ENCODE measurements around the gene GAS2L2. TPM values are rescaled to one million over a fixed set of nuclear protein-coding genes. Genes with fewer than 3 reads are reported as not detected.

The GAS2L2 gene
- total and polyA plus RNA-seq, 2 donors, result 0.09 TPM; not detected in 1

GRCh38 chr17:35725802-35726126, 27.3 kb downstream of the GAS2L2 start:
- Histone ChIP-seq H3K36me3 (ENCODE audit: insufficient read depth) (peaks cover 3% of the 10 kb centered on the region), H3K27ac (ENCODE audit: low read depth) (no peak overlapping the region), H3K4me1 (ENCODE audit: insufficient read depth) (no peaks in the 10 kb centered on the region), H3K4me3 (ENCODE audit: low read depth, low read length) (no peak overlapping the region)
- 60% methylated on average over 2 of the region's 2 CpGs for WGBS
- no peak for DNase-seq (ENCODE audit: extremely low spot score)

- H3K36me3 ChIP-seq (ENCODE audit: insufficient read depth), result peaks cover 3% of the 10 kb centered on the region
- no peak overlapping the region for H3K27ac ChIP-seq (ENCODE audit: low read depth)
- H3K4me1 ChIP-seq (ENCODE audit: insufficient read depth), result no peaks in the 10 kb centered on the region
- no peak overlapping the region for H3K4me3 ChIP-seq (ENCODE audit: low read depth, low read length)
- WGBS, result 89% methylated on average over 4 of the region's 4 CpGs
- DNase-seq (ENCODE audit: extremely low spot score), result no peak
These were observed 28.0 kb downstream of the GAS2L2 start for GRCh38 chr17:35725058-35725457.

DNA sequence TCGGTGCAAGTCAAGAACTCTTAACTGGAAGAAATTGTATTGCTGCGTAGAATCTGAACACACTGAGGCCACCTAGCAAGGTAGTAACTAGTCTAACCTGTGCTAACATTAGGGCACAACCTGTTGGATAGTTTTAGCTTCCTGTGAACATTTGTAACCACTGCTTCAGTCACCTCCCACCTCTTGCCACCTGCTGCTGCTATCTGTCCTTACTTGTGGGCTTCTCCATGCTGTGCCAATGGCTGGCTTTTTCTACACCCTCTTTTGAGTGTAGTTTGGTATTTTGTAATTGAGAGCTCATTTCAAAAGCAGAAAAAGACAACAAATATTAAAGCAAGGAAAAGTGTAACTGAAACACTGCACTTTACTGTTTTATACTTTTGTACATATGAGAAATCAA, 29.3 kb downstream of the GAS2L2 start:
- H3K4me3 ChIP-seq (ENCODE audit: low read depth, low read length), result no peak overlapping the region
- H3K4me1 ChIP-seq (ENCODE audit: insufficient read depth), result no peaks in the 10 kb centered on the region
- H3K36me3 ChIP-seq (ENCODE audit: insufficient read depth), result peaks cover 3% of the 10 kb centered on the region
- H3K27ac ChIP-seq (ENCODE audit: low read depth), result no peak overlapping the region
- WGBS, result 98% methylated on average over 2 of the region's 2 CpGs
- no peak for DNase-seq (ENCODE audit: extremely low spot score)

- H3K36me3 ChIP-seq (ENCODE audit: insufficient read depth), result peaks cover 2% of the 10 kb centered on the region
- DNase-seq (ENCODE audit: extremely low spot score), result no peak
- no peaks in the 10 kb centered on the region for H3K4me1 ChIP-seq (ENCODE audit: insufficient read depth)
- WGBS, result 48% methylated on average over 2 of the region's 2 CpGs
- H3K4me3 ChIP-seq (ENCODE audit: low read depth, low read length), result no peak overlapping the region
- no peak overlapping the region for H3K27ac ChIP-seq (ENCODE audit: low read depth)
These were observed 35.6 kb downstream of the GAS2L2 start for GRCh38 chr17:35717475-35717874.

- DNase-seq (ENCODE audit: extremely low spot score), result no peak
- 61% methylated on average over 4 of the region's 4 CpGs for WGBS
- Histone ChIP-seq H3K4me3 (ENCODE audit: low read depth, low read length) (no peak overlapping the region), H3K36me3 (ENCODE audit: insufficient read depth) (peaks cover 2% of the 10 kb centered on the region), H3K4me1 (ENCODE audit: insufficient read depth) (no peaks in the 10 kb centered on the region), H3K27ac (ENCODE audit: low read depth) (no peak overlapping the region)
These were observed 36.1 kb downstream of the GAS2L2 start for GRCh38 chr17:35716897-35717465.

DNA sequence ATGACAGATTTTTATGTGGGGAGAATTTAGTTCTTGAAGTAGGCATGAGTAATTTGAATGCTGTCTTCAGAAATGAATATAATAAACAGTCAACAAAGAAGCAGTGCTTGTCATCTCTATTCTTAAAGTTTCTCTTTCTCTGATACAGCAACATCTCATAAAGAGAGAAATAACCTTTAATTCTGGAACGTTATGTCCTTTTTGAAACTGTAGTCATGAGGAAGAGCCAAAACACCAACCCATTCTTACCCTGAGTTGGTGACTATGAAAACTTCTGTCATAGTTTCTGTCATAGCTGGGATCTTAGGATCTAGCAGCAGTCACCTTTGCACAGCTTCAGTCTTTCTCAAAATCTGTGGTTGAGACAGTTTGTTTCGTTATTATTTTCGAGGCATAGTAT, 36.9 kb downstream of the GAS2L2 start:
- no peak overlapping the region for H3K27ac ChIP-seq (ENCODE audit: low read depth)
- no peaks in the 10 kb centered on the region for H3K4me1 ChIP-seq (ENCODE audit: insufficient read depth)

GRCh38 chr17:35715416-35715815, 37.6 kb downstream of the GAS2L2 start:
- Histone ChIP-seq H3K4me1 (ENCODE audit: insufficient read depth) (no peaks in the 10 kb centered on the region), H3K36me3 (ENCODE audit: insufficient read depth) (peaks cover 2% of the 10 kb centered on the region), H3K27ac (ENCODE audit: low read depth) (no peak overlapping the region), H3K4me3 (ENCODE audit: low read depth, low read length) (no peak overlapping the region)
- DNase-seq (ENCODE audit: extremely low spot score), result no peak

More for the DNA sequence above, 36.9 kb downstream of the GAS2L2 start:
- DNase-seq (ENCODE audit: extremely low spot score), result no peak
- no peak overlapping the region for H3K4me3 ChIP-seq (ENCODE audit: low read depth, low read length)
- WGBS, result 84% methylated on average over 3 of the region's 3 CpGs
- peaks cover 2% of the 10 kb centered on the region for H3K36me3 ChIP-seq (ENCODE audit: insufficient read depth)

DNA sequence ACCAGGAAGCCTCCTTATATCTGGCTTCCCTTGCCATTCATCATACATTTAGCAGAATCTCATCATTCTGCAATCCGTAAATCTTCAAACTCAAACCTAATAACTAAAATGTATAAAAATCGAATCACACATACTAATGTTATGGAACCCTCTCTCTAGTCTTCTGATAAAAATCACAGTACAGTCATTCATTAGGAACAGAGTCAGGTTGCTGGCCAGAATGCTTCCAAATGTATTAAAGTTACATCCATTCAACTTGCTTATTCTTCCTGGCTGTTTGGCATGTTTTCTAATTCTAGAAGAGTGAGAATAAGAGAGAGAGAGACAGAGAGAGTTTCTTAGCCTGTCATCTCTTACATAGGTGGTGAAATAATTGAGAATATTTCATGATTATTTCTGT, 38.1 kb downstream of the GAS2L2 start:
- DNase-seq (ENCODE audit: extremely low spot score), result no peak
- WGBS, result 72% methylated on average over 2 of the region's 2 CpGs
- no peaks in the 10 kb centered on the region for H3K4me1 ChIP-seq (ENCODE audit: insufficient read depth)
- no peak overlapping the region for H3K4me3 ChIP-seq (ENCODE audit: low read depth, low read length)
- H3K36me3 ChIP-seq (ENCODE audit: insufficient read depth), result peaks cover 4% of the 10 kb centered on the region
- H3K27ac ChIP-seq (ENCODE audit: low read depth), result no peak overlapping the region

GRCh38 chr17:35713069-35713728, 39.8 kb downstream of the GAS2L2 start:
- no peak overlapping the region for H3K4me3 ChIP-seq (ENCODE audit: low read depth, low read length)
- no peak for DNase-seq (ENCODE audit: extremely low spot score)
- H3K27ac ChIP-seq (ENCODE audit: low read depth), result no peak overlapping the region
- peaks cover 5% of the 10 kb centered on the region for H3K36me3 ChIP-seq (ENCODE audit: insufficient read depth)
- 35% methylated on average over 7 of the region's 7 CpGs for WGBS
- no peaks in the 10 kb centered on the region for H3K4me1 ChIP-seq (ENCODE audit: insufficient read depth)

DNA sequence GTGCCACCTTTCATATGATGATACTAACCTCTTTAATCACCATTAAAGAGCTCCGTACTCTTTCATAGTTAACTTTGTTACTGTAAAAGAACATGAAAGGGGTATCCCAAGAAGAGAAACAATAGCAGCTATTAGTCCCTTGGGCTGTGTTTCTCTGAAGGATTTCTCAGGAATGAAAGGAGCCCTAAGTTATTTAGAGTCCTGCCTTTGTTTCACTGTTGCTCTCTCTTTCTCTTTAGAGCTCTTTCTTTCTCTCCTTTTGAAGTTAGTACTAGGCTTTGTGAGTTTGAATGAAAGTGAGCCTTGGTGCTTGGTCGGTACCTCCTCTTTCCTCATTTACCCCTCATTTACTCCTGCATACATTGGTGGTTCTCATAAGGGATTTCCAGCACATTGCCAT, 42.1 kb downstream of the GAS2L2 start:
- WGBS, result 93% methylated on average over 2 of the region's 2 CpGs
- no peak overlapping the region for H3K27ac ChIP-seq (ENCODE audit: low read depth)
- H3K36me3 ChIP-seq (ENCODE audit: insufficient read depth), result peaks cover 5% of the 10 kb centered on the region

DNA sequence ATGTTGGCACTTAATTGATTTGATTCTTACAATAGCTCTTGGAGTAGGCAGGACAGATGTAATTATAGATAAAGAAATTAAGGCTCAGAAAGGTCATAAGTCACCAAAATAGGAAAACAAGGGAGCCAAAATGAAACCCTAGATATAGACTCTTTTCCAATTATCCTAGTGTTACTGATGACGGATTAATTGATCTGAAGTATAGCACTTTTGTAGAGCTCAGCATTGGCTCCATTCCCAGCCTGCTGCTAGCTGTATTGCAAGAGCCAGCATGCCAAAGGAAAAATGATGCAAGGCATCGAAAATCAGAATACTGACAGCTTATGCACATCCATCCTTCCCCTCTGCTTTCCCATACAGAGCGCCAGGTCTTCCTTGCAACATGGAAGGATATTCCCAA, 43.2 kb downstream of the GAS2L2 start:
- H3K27ac ChIP-seq (ENCODE audit: low read depth), result no peak overlapping the region
- H3K36me3 ChIP-seq (ENCODE audit: insufficient read depth), result peaks cover 5% of the 10 kb centered on the region
- DNase-seq (ENCODE audit: extremely low spot score), result no peak
- 87% methylated on average over 3 of the region's 3 CpGs for WGBS
- no peak overlapping the region for H3K4me3 ChIP-seq (ENCODE audit: low read depth, low read length)
- no peaks in the 10 kb centered on the region for H3K4me1 ChIP-seq (ENCODE audit: insufficient read depth)

More for the DNA sequence above, 42.1 kb downstream of the GAS2L2 start:
- no peak overlapping the region for H3K4me3 ChIP-seq (ENCODE audit: low read depth, low read length)
- no peak for DNase-seq (ENCODE audit: extremely low spot score)
- H3K4me1 ChIP-seq (ENCODE audit: insufficient read depth), result no peaks in the 10 kb centered on the region

GRCh38 chr17:35708951-35709350, 44.1 kb downstream of the GAS2L2 start:
- peaks cover 5% of the 10 kb centered on the region for H3K36me3 ChIP-seq (ENCODE audit: insufficient read depth)
- no peaks in the 10 kb centered on the region for H3K4me1 ChIP-seq (ENCODE audit: insufficient read depth)
- no peak overlapping the region for H3K27ac ChIP-seq (ENCODE audit: low read depth)
- H3K4me3 ChIP-seq (ENCODE audit: low read depth, low read length), result no peak overlapping the region
- WGBS, result 81% methylated on average over 3 of the region's 3 CpGs
- DNase-seq (ENCODE audit: extremely low spot score), result no peak

GRCh38 chr17:35708149-35708548, 44.9 kb downstream of the GAS2L2 start:
- H3K4me1 ChIP-seq (ENCODE audit: insufficient read depth), result no peaks in the 10 kb centered on the region
- WGBS, result 71% methylated on average over 3 of the region's 3 CpGs

DNA sequence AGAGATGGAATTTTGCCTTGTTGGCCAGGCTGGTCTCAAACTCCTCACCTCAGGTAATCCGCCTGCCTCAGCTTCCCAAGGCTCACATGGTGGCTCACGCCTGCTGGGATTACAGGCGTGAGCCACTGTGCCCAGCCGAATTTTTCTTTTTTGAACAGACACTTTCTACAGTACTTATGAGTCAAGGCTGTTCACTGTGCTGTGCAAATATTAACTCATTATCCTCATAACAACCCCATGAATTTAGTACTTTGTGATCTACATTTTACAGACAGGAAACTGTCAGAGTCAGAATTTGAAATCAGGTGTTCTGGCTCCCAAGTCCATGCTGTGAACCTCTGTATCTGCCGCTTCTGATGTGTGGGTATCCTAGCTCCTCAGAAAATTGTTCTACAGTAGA, 47.3 kb downstream of the GAS2L2 start:
- Histone ChIP-seq H3K27ac (ENCODE audit: low read depth) (no peak overlapping the region), H3K4me3 (ENCODE audit: low read depth, low read length) (no peak overlapping the region), H3K4me1 (ENCODE audit: insufficient read depth) (no peaks in the 10 kb centered on the region), H3K36me3 (ENCODE audit: insufficient read depth) (peaks cover 5% of the 10 kb centered on the region)
- no peak for DNase-seq (ENCODE audit: extremely low spot score)
- 74% methylated on average over 5 of the region's 5 CpGs for WGBS

More at GRCh38 chr17:35708149-35708548, 44.9 kb downstream of the GAS2L2 start:
- Histone ChIP-seq H3K27ac (ENCODE audit: low read depth) (no peak overlapping the region), H3K4me3 (ENCODE audit: low read depth, low read length) (no peak overlapping the region), H3K36me3 (ENCODE audit: insufficient read depth) (peaks cover 5% of the 10 kb centered on the region)
- DNase-seq (ENCODE audit: extremely low spot score), result no peak

Measured in urinary bladder (tissue), 4 donors.